Testis (tissue), 3 donors: Measurements from ENCODE around the gene TFCP2. TPM values are rescaled to one million over a fixed set of nuclear protein-coding genes. Genes with fewer than 3 reads are reported as not detected.

Source experiments
- DNase-seq: peaks from one replicate; pipeline ENCODE4 v3.0.0-alpha.2; 2019
- H3K27ac ChIP-seq, 2 donors: fragments of 200-600 bp; sonication (generic); one replicate each; pipeline ENCODE4 v1.5.1; 2019
- H3K27me3 ChIP-seq: fragments of 200-600 bp; sonication (generic); one replicate; pipeline ENCODE4 v1.5.1; 2019
- H3K36me3 ChIP-seq: fragments of 200-600 bp; sonication (generic); one replicate; pipeline ENCODE4 v1.5.1; 2017; ENCODE audit warnings: low read depth; ENCODE audit errors: missing control alignments
- H3K4me1 ChIP-seq: fragments of 200-600 bp; sonication (generic); one replicate; pipeline ENCODE4 v1.5.1; 2019
- H3K4me3 ChIP-seq, 2 donors: fragments of 200-600 bp; sonication (generic); one replicate each; pipeline ENCODE4 v1.5.1; 2017 to 2019
- H3K9me3 ChIP-seq: fragments of 200-600 bp; sonication (generic); one replicate; pipeline ENCODE4 v1.5.1; 2017
- CTCF ChIP-seq, 3 experiments: fragments of 450-650 bp in 2 of 3; fragments of 200-600 bp in 1 of 3; sonication (generic) in 1 of 3; IDR thresholded peaks; one replicate each; pipeline ENCODE4 v1.5.1; 2016 to 2019; ENCODE audit warnings: antibody characterized with exemption in 3 of 3, mild to moderate bottlenecking in 2 of 3, moderate library complexity in 1 of 3
- POLR2A ChIP-seq: fragments of 450-650 bp; IDR thresholded peaks from one replicate; pipeline ENCODE4 v1.6.1; 2017; ENCODE audit warnings: antibody characterized with exemption, mild to moderate bottlenecking, moderate library complexity
- WGBS, 2 donors: methylation state at CpG; one replicate each; pipeline ENCODE4 v1.1.5; 2018; 5-methylcytosine and 5-hydroxymethylcytosine counted together
- intact Hi-C: fragments of 100-400 bp; cut with DNase I; formaldehyde crosslinking; loops from one replicate; pipeline ENCODE4 v1.15.1; 2023; ENCODE audit warnings: low total_unique reads
- polyA plus RNA-seq: library from polyadenylated mRNA; stranded (reverse); fragments of 350-450 nt; fragmentation: Illumina TruSeq; extraction: RNeasy Lipid Tissue Mini Kit (QIAGEN cat#74804); gene quantifications from one replicate; pipeline ENCODE4 v1.2.3, GENCODE V29; 2014; ENCODE audit warnings: low read depth, low replicate concordance; ENCODE audit not compliant: insufficient read depth
- total RNA-seq, 2 donors: library from RNA; depleted of rRNA; stranded (reverse); fragments of >200 nt; gene quantifications; one replicate each; pipeline ENCODE4 v1.2.3, GENCODE V29; 2016

TFCP2 gene
- total and polyA plus RNA-seq, 3 donors from 2014 or later = 13.8 to 17.2 (median 16.2) TPM

- no peaks in the 10 kb centered on the region for H3K27me3 ChIP-seq
- no peak for TF ChIP-seq POLR2A
- no peak for TF ChIP-seq CTCF (IDR thresholded peaks at IDR 0.05)
- H3K9me3 ChIP-seq = no peaks in the 10 kb centered on the region
- H3K27ac ChIP-seq = no peak overlapping the region
- H3K4me3 ChIP-seq = no peak overlapping the region
- H3K4me1 ChIP-seq = no peaks in the 10 kb centered on the region
- DNase-seq = no peak
- intact Hi-C loops = no loop called here
- 79 to 90% methylated on average over 2 of the region's 2 CpGs for WGBS, 2 donors
- no peaks in the 10 kb centered on the region for H3K36me3 ChIP-seq
Observed at GRCh38 chr12:51210690-51211395, 37.9 kb upstream of the TFCP2 start.

GRCh38 chr12:51209259-51209658, 36.3 kb upstream of the TFCP2 start:
- WGBS, 2 donors = 89 to 95% methylated on average over 2 of the region's 2 CpGs
- H3K9me3 ChIP-seq = no peaks in the 10 kb centered on the region
- H3K27ac ChIP-seq = no peak overlapping the region
- H3K4me3 ChIP-seq = no peak overlapping the region
- H3K4me1 ChIP-seq = no peaks in the 10 kb centered on the region
- DNase-seq = no peak
- intact Hi-C loops = no loop called here
- no peaks in the 10 kb centered on the region for H3K36me3 ChIP-seq
- no peak for TF ChIP-seq CTCF (IDR thresholded peaks at IDR 0.05)
- TF ChIP-seq POLR2A = no peak
- H3K27me3 ChIP-seq = no peaks in the 10 kb centered on the region

GRCh38 chr12:51208016-51208660, 35.2 kb upstream of the TFCP2 start:
- no peaks in the 10 kb centered on the region for H3K36me3 ChIP-seq
- no peak overlapping the region for H3K27ac ChIP-seq
- WGBS, 2 donors = 92 to 94% methylated on average over 7 of the region's 7 CpGs
- H3K4me3 ChIP-seq = no peak overlapping the region
- no peak for TF ChIP-seq CTCF (IDR thresholded peaks at IDR 0.05)
- no peak for TF ChIP-seq POLR2A
- H3K4me1 ChIP-seq = no peaks in the 10 kb centered on the region
- H3K27me3 ChIP-seq = no peaks in the 10 kb centered on the region
- no peaks in the 10 kb centered on the region for H3K9me3 ChIP-seq
- no peak for DNase-seq
- intact Hi-C loops = no loop called here

- 98% methylated on average over 6 of the region's 6 CpGs for WGBS, 2 donors
- no peaks in the 10 kb centered on the region for H3K27me3 ChIP-seq
- H3K27ac ChIP-seq = no peak overlapping the region
- H3K36me3 ChIP-seq = no peaks in the 10 kb centered on the region
- no peaks in the 10 kb centered on the region for H3K9me3 ChIP-seq
- TF ChIP-seq CTCF (IDR thresholded peaks at IDR 0.05) (no peak), POLR2A (no peak)
- no peak overlapping the region for H3K4me3 ChIP-seq
- no peak for DNase-seq
- intact Hi-C loops = no loop called here
- H3K4me1 ChIP-seq = no peaks in the 10 kb centered on the region
Observed at GRCh38 chr12:51205350-51205749, 32.4 kb upstream of the TFCP2 start.
